Vagina (tissue), 2 donors: ENCODE data around the gene ASIC1. TPM values are rescaled to one million over a fixed set of nuclear protein-coding genes. Genes with fewer than 3 reads are reported as not detected.

Source experiments
- DNase-seq, 2 donors: peaks; one replicate each; pipeline ENCODE4 v3.0.0-alpha.2; 2017; ENCODE audit errors: extremely low spot score in 2 of 2
- H3K27ac ChIP-seq: fragments of 200-600 bp; sonication (generic); one replicate; pipeline ENCODE4 v1.5.1; 2019
- H3K27me3 ChIP-seq: fragments of 200-600 bp; sonication (generic); one replicate; pipeline ENCODE4 v1.5.1; 2019
- H3K36me3 ChIP-seq, 2 donors: fragments of 200-600 bp; sonication (generic); one replicate each; pipeline ENCODE4 v1.5.1; 2017 to 2019
- H3K4me1 ChIP-seq: fragments of 200-600 bp; sonication (generic); one replicate; pipeline ENCODE4 v1.5.1; 2019
- H3K4me3 ChIP-seq, 2 donors: fragments of 200-600 bp; sonication (generic); 1 replicate in 1 of 2; 2 replicates in 1 of 2; pipeline ENCODE4 v1.5.1; 2016 to 2019
- H3K9me3 ChIP-seq: fragments of 200-600 bp; sonication (generic); one replicate; pipeline ENCODE4 v1.5.1; 2019
- POLR2A ChIP-seq, 2 donors: fragments of 450-650 bp; IDR thresholded peaks; one replicate each; pipeline ENCODE4 v1.6.1; 2017; ENCODE audit warnings: antibody characterized with exemption in 2 of 2, mild to moderate bottlenecking in 2 of 2, moderate library complexity in 2 of 2
- POLR2AphosphoS5 ChIP-seq, 2 donors: sonication (generic); formaldehyde crosslinking; IDR thresholded peaks; one replicate each; pipeline ENCODE4 v1.9.0; 2017; ENCODE audit warnings: antibody characterized with exemption in 2 of 2, mild to moderate bottlenecking in 2 of 2, low read depth in 1 of 2; ENCODE audit not compliant: insufficient read depth in 1 of 2
- intact Hi-C: fragments of 100-400 bp; cut with DNase I; formaldehyde crosslinking; loops from one replicate; pipeline ENCODE4 v1.15.1; 2023
- total RNA-seq: library from RNA; depleted of rRNA; stranded (reverse); fragments of >200 nt; gene quantifications from one replicate; pipeline ENCODE4 v1.2.3, GENCODE V29; 2016
- TF ChIP-seq, protein P1 (sequence below), 3 experiments: fragments of 450-650 bp in 2 of 3; fragments of 200-600 bp in 1 of 3; sonication (generic) in 1 of 3; IDR thresholded peaks; one replicate each; pipeline ENCODE4 v1.5.1; 2017 to 2019; ENCODE audit warnings: antibody characterized with exemption in 3 of 3, mild to moderate bottlenecking in 2 of 3, moderate library complexity in 2 of 3

The ASIC1 gene
- total RNA-seq, 1 donor from 2014 or later: 2.9 TPM

DNA sequence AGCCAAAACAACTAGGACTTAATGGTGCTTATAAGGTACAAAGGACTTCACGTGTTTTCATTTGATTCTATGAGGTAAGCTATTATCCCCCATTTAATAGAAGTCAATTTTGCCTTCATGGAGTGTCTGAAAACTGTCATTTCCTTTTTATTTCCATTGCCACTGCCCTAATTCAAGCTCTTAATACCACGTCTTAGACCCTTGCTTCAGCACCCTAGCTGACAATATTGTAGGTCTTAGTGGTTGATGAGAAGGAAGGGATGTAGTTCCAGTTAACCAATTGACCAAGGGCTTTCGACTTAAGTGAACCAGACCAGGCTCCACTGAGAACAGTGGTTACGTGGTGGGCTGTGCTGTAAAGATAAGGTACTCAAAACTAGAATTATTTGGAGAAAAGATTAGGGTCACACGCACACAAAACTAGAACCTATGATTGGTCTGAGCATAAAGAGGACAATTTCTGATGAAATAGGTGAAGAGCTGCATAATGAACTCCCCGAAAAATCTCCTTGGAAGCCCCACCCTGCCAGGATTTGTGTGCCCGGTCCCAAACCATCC lies 9.6 kb upstream of the ASIC1 start:
- no peaks in the 10 kb centered on the region for H3K27me3 ChIP-seq
- H3K9me3 ChIP-seq: no peaks in the 10 kb centered on the region
- intact Hi-C loops: no loop called here
- no peak overlapping the region for H3K4me3 ChIP-seq
- peaks cover 14% of the 10 kb centered on the region for H3K4me1 ChIP-seq
- H3K36me3 ChIP-seq: no peaks in the 10 kb centered on the region
- no peak for DNase-seq
- TF ChIP-seq POLR2AphosphoS5 (IDR thresholded peaks at IDR 0.05; ENCODE audit: insufficient read depth in 1 of 2, low read depth in 1 of 2) (no peak), POLR2A (IDR thresholded peaks at IDR 0.05) (no peak)
- TF ChIP-seq, protein P1, sequence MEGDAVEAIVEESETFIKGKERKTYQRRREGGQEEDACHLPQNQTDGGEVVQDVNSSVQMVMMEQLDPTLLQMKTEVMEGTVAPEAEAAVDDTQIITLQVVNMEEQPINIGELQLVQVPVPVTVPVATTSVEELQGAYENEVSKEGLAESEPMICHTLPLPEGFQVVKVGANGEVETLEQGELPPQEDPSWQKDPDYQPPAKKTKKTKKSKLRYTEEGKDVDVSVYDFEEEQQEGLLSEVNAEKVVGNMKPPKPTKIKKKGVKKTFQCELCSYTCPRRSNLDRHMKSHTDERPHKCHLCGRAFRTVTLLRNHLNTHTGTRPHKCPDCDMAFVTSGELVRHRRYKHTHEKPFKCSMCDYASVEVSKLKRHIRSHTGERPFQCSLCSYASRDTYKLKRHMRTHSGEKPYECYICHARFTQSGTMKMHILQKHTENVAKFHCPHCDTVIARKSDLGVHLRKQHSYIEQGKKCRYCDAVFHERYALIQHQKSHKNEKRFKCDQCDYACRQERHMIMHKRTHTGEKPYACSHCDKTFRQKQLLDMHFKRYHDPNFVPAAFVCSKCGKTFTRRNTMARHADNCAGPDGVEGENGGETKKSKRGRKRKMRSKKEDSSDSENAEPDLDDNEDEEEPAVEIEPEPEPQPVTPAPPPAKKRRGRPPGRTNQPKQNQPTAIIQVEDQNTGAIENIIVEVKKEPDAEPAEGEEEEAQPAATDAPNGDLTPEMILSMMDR (IDR thresholded peaks at IDR 0.05): no peak
- H3K27ac ChIP-seq: no peak overlapping the region

DNA sequence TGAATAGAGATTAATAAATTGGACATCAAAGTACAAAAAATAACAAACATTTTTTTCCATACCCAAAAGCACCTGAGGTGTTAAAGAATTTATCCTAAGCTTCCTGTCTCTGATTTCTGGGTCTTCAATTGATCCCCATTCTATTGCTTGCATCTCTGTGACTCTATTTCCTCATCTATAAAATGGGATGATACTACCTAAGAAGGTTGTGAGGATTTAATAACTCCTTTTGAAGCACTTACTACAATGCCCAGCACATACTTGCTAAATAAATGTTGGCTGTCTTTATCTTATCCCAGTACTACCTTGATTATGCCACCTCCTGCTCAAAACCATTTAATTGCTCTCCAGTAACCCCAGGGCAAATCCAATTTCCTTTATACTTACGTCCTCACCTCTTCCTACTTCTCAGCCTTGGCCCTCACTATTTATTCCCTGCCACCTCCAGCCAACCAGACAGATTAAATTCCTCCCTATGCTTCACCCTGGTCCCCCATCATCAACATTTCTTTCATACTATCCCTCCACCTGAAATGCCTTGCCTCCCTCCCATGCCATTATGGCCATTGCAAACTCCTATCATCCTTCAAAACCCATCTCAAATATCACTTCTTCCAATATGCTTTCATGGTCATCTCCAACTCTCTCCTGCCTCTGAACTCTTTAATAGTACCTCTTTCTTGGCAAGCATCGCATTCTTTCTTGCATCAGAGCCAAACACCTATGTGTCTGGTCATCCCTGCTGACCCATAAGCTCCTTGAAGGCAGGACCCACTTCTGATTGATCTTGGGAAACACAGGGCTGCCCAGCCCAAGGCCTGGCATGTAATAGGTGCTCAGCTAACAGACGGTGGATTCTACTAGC lies 7.9 kb upstream of the ASIC1 start:
- no peak for DNase-seq
- no peaks in the 10 kb centered on the region for H3K27me3 ChIP-seq
- H3K36me3 ChIP-seq: no peaks in the 10 kb centered on the region
- H3K27ac ChIP-seq: no peak overlapping the region
- TF ChIP-seq POLR2A (IDR thresholded peaks at IDR 0.05) (no peak), POLR2AphosphoS5 (IDR thresholded peaks at IDR 0.05; ENCODE audit: insufficient read depth in 1 of 2, low read depth in 1 of 2) (no peak)
- TF ChIP-seq, protein P1 (IDR thresholded peaks at IDR 0.05): no peak
- H3K4me3 ChIP-seq: no peak overlapping the region
- no peaks in the 10 kb centered on the region for H3K9me3 ChIP-seq
- intact Hi-C loops: loop anchor here (10.0 kb wide), 1 partner anchor 75 kb away; the partner anchor contains the start of gene AQP6
- peaks cover 14% of the 10 kb centered on the region for H3K4me1 ChIP-seq

DNA sequence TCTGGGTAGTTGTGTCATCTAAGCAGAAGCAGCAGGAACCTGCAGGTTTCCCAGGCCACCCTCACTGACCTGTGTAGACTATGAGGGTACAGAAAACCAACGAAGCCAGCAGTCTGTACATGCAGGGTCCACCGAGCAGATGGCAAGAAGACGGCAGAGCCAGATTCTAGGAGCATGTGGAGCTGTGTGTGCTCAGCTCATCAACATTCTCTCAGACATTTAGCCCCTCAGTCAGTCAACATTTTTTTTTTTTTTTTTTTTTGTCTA lies 7.3 kb upstream of the ASIC1 start:
- Histone ChIP-seq H3K27me3 (no peaks in the 10 kb centered on the region), H3K4me3 (peak overlapping the region in 1 of 2 donors; percentile 30), H3K9me3 (no peaks in the 10 kb centered on the region), H3K4me1 (peaks cover 14% of the 10 kb centered on the region), H3K36me3 (no peaks in the 10 kb centered on the region), H3K27ac (peak overlapping the region; percentile 69)
- intact Hi-C loops: loop anchor here (10.0 kb wide), 1 partner anchor 75 kb away; the partner anchor contains the start of gene AQP6
- no peak for TF ChIP-seq POLR2A (IDR thresholded peaks at IDR 0.05)
- no peak for TF ChIP-seq POLR2AphosphoS5 (IDR thresholded peaks at IDR 0.05; ENCODE audit: insufficient read depth in 1 of 2, low read depth in 1 of 2)
- TF ChIP-seq, protein P1 (IDR thresholded peaks at IDR 0.05): no peak
- DNase-seq: no peak

DNA sequence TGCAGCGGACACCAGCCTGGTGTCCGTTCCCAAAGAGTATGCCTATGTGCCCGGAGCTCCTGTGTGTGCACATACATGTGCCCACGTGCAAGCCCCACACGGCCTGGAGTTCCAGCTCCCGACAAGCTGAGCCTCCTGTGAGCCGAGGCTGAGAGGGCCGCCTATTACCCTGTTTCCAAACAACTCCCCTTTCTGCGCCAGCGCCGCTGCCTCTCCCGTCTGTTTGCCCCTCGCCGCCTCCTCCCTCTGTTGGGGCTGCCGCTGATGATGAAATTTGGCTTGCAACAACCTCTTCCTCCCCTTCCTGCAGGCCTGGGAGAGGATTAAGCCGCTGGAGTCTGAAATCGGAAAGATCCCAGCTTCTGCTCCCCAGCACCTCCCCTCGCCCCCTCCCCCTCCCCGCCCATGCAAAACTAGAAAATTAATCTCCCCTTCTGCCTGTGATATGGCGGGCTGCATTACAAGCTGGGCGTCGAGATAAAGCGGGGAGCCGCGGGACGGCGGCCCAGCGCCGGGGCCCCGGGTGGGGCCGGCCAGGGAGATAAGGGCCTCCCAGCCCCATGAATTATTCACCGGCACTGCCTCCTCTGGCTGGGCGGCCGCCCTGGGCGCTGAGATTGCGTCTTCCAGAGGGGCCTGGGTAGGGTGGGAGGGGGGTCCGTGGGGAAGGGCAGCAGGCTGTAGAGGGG lies 6.8 kb upstream of the ASIC1 start:
- DNase-seq: no peak
- H3K9me3 ChIP-seq: no peaks in the 10 kb centered on the region
- no peaks in the 10 kb centered on the region for H3K27me3 ChIP-seq
- H3K27ac ChIP-seq: peak overlapping the region; percentile 69
- no peaks in the 10 kb centered on the region for H3K36me3 ChIP-seq
- peaks cover 14% of the 10 kb centered on the region for H3K4me1 ChIP-seq
- intact Hi-C loops: loop anchor here (10.0 kb wide), 1 partner anchor 76 kb away; the partner anchor contains the start of gene AQP6
- H3K4me3 ChIP-seq: peak overlapping the region; percentile 30 to 39
- TF ChIP-seq, protein P1 (IDR thresholded peaks at IDR 0.05): no peak
- TF ChIP-seq POLR2AphosphoS5 (IDR thresholded peaks at IDR 0.05; ENCODE audit: insufficient read depth in 1 of 2, low read depth in 1 of 2): peak in 1 of 2 donors; percentile 39
